A673 (cell line): ENCODE data around the gene CDH24. TPM values are rescaled to one million over a fixed set of nuclear protein-coding genes. Genes with fewer than 3 reads are reported as not detected.

Experiments
- BruUV-seq: library from RNA; stranded (reverse); fragments of 400-500 nt; replicated peaks from 2 replicates; lab custom pipeline; 2021; lab: Mats Ljungman, UMichigan
- CTCF ChIA-PET: fragments of 300-600 bp; sonication (Branson Sonifier 250); formaldehyde crosslinking; loops from one replicate; lab custom pipeline; 2022; ENCODE audit warnings: antibody characterized with exemption; lab: Charles Lee
- POLR2A ChIA-PET: fragments of 300-600 bp; sonication (Branson Sonifier 250); formaldehyde crosslinking; loops from one replicate; lab custom pipeline; 2022; ENCODE audit warnings: antibody characterized with exemption; ENCODE audit not compliant: low non-redundant PET; lab: Charles Lee
- DNase-seq: peaks from one replicate; pipeline ENCODE4 v3.0.0-alpha.2; 2015; ENCODE audit warnings: low spot score
- H3K27ac ChIP-seq: fragments of 200-600 bp; sonication (generic); 2 replicates; pipeline ENCODE4 v1.5.1; 2016; ENCODE audit warnings: mixed run types, low read depth, mild to moderate bottlenecking, mixed read lengths, antibody characterized with exemption, low read length; ENCODE audit not compliant: poor library complexity, severe bottlenecking
- H3K27me3 ChIP-seq: fragments of 200-600 bp; sonication (generic); replicated peaks from 2 replicates; pipeline ENCODE4 v1.6.1; 2017; ENCODE audit warnings: mixed run types, low read depth, mild to moderate bottlenecking, mixed read lengths, antibody characterized with exemption, low read length; ENCODE audit not compliant: insufficient read depth, poor library complexity
- H3K36me3 ChIP-seq: fragments of 200-600 bp; sonication (generic); 2 replicates; pipeline ENCODE4 v1.6.1; 2016; ENCODE audit warnings: mixed run types, mild to moderate bottlenecking, mixed read lengths, antibody characterized with exemption, low read length; ENCODE audit not compliant: insufficient read depth, poor library complexity, severe bottlenecking
- H3K4me1 ChIP-seq: fragments of 200-600 bp; sonication (generic); 2 replicates; pipeline ENCODE4 v1.6.1; 2017; ENCODE audit warnings: mixed run types, mild to moderate bottlenecking, mixed read lengths, antibody characterized with exemption, low read length; ENCODE audit not compliant: insufficient read depth, poor library complexity, severe bottlenecking
- H3K4me3 ChIP-seq: fragments of 200-600 bp; sonication (generic); 2 replicates; pipeline ENCODE4 v1.5.1; 2016; ENCODE audit warnings: low read depth, mixed run types, mild to moderate bottlenecking, mixed read lengths, low read length; ENCODE audit not compliant: poor library complexity, severe bottlenecking
- H3K9me3 ChIP-seq: fragments of 200-600 bp; sonication (generic); 2 replicates; pipeline ENCODE4 v1.6.1; 2016; ENCODE audit warnings: mixed run types, low read depth, mild to moderate bottlenecking, mixed read lengths, antibody characterized with exemption, low read length; ENCODE audit not compliant: poor library complexity, severe bottlenecking
- CTCF ChIP-seq: fragments of 300-800, 200-600 bp; sonication (generic); conservative IDR thresholded peaks from 2 replicates; pipeline ENCODE4 v1.5.1; 2017; ENCODE audit warnings: low read depth, mild to moderate bottlenecking, antibody characterized with exemption, low read length, moderate library complexity, mixed read lengths
- EZH2 ChIP-seq: fragments of 200-600 bp; sonication (generic); IDR thresholded peaks from 2 replicates; pipeline ENCODE4 v1.6.1; 2017; ENCODE audit warnings: borderline replicate concordance, low read depth, mild to moderate bottlenecking, mixed read lengths, antibody characterized with exemption, low read length; ENCODE audit not compliant: poor library complexity, severe bottlenecking
- intact Hi-C: fragments of 100-400 bp; cut with micrococcal nuclease; formaldehyde crosslinking; loops from one replicate; pipeline ENCODE4 v1.10.0; 2022; ENCODE audit not compliant: unreplicated experiment
- total RNA-seq: library from RNA; stranded (reverse); gene quantifications from 2 replicates; pipeline ENCODE4 v1.2.3, GENCODE V29; 2021

CDH24 gene
- total RNA-seq, 1 experiment from 2014 or later, result 44.8 TPM

- Histone ChIP-seq H3K9me3 (no peaks in the 10 kb centered on the region), H3K27ac (no peak overlapping the region), H3K4me3 (no peak overlapping the region), H3K4me1 (peaks cover 11% of the 10 kb centered on the region), H3K27me3 (no peaks in the 10 kb centered on the region), H3K36me3 (peaks cover 82% of the 10 kb centered on the region)
- BruUV-seq, result no TSS peak
- intact Hi-C loops, result no loop called here
- CTCF ChIA-PET, result no interaction called here
- TF ChIP-seq CTCF (no peak), EZH2 (no peak)
- POLR2A ChIA-PET, result interaction anchor here (0.6 kb wide), 1 partner anchor 465 kb away, joined by 3 read pairs; no protein-coding TSS in a partner anchor
- no peak for DNase-seq
Observed at GRCh38 chr14:23090254-23090636, 32.9 kb upstream of the CDH24 start.

- intact Hi-C loops, result no loop called here
- Histone ChIP-seq H3K27ac (no peak overlapping the region), H3K9me3 (no peaks in the 10 kb centered on the region), H3K27me3 (no peaks in the 10 kb centered on the region), H3K4me3 (no peak overlapping the region), H3K4me1 (peaks cover 11% of the 10 kb centered on the region), H3K36me3 (peaks cover 88% of the 10 kb centered on the region)
- no peak for DNase-seq
- BruUV-seq, result no TSS peak
- POLR2A ChIA-PET, result interaction anchor here (0.6 kb wide), 1 partner anchor 466 kb away, joined by 3 read pairs; no protein-coding TSS in a partner anchor
- CTCF ChIA-PET, result no interaction called here
- TF ChIP-seq EZH2, result no peak
- no peak for TF ChIP-seq CTCF
Observed at GRCh38 chr14:23089498-23090253, 32.4 kb upstream of the CDH24 start.

- Histone ChIP-seq H3K4me3 (no peak overlapping the region), H3K9me3 (no peaks in the 10 kb centered on the region), H3K27me3 (no peaks in the 10 kb centered on the region), H3K36me3 (peaks cover 94% of the 10 kb centered on the region), H3K4me1 (no peaks in the 10 kb centered on the region), H3K27ac (no peak overlapping the region)
- TF ChIP-seq EZH2 (no peak), CTCF (no peak)
- ChIA-PET CTCF (interaction anchor here (0.5 kb wide), 1 partner anchor 1002 kb away, joined by 4 read pairs; no protein-coding TSS in a partner anchor), POLR2A (no interaction called here)
- no peak for DNase-seq
- intact Hi-C loops, result no loop called here
- no TSS peak for BruUV-seq
Observed at GRCh38 chr14:23086565-23086964, 29.2 kb upstream of the CDH24 start.
